Osteocyte (in vitro differentiated cells): Measurements from ENCODE around the gene NUCKS1. TPM values are rescaled to one million over a fixed set of nuclear protein-coding genes. Genes with fewer than 3 reads are reported as not detected.

ENCODE experiments used
- DNase-seq: peaks from one replicate; pipeline ENCODE4 v3.0.0; 2021; ENCODE audit warnings: mixed read lengths; ENCODE audit not compliant: unreplicated experiment; ENCODE audit errors: extremely low spot score
- H3K27ac Mint-ChIP-seq: one replicate; pipeline ENCODE4 v1.8.0; 2021; ENCODE audit warnings: mild to moderate bottlenecking, mixed read lengths; ENCODE audit not compliant: unreplicated experiment
- H3K27me3 Mint-ChIP-seq: one replicate; pipeline ENCODE4 v1.8.0; 2021; ENCODE audit warnings: mixed read lengths; ENCODE audit not compliant: unreplicated experiment
- H3K36me3 Mint-ChIP-seq: one replicate; pipeline ENCODE4 v1.8.0; 2021; ENCODE audit warnings: mixed read lengths; ENCODE audit not compliant: unreplicated experiment
- H3K4me1 Mint-ChIP-seq: one replicate; pipeline ENCODE4 v1.8.0; 2021; ENCODE audit warnings: mixed read lengths; ENCODE audit not compliant: unreplicated experiment
- H3K4me3 Mint-ChIP-seq: one replicate; pipeline ENCODE4 v1.8.0; 2021; ENCODE audit warnings: mild to moderate bottlenecking, moderate library complexity, mixed read lengths; ENCODE audit not compliant: unreplicated experiment
- H3K9me3 Mint-ChIP-seq: one replicate; pipeline ENCODE4 v1.8.0; 2021; ENCODE audit warnings: mixed read lengths; ENCODE audit not compliant: unreplicated experiment
- total RNA-seq: library from RNA; stranded (reverse); gene quantifications from 2 replicates; pipeline ENCODE4 v1.2.1, GENCODE V29; 2021
- TF ChIP-seq, protein P1 (sequence below): fragments of 200-600 bp; sonication (generic); IDR thresholded peaks from 2 replicates; pipeline ENCODE4 v1.5.0; 2021; ENCODE audit warnings: antibody characterized with exemption, mild to moderate bottlenecking, moderate library complexity

Gene NUCKS1
- total RNA-seq, 1 donor from 2014 or later: 215 TPM

- Mint-ChIP-seq H3K27me3 (no peaks in the 10 kb centered on the region), H3K36me3 (no peaks in the 10 kb centered on the region), H3K4me1 (peaks cover 8% of the 10 kb centered on the region), H3K27ac (no peak overlapping the region), H3K4me3 (no peak overlapping the region), H3K9me3 (no peaks in the 10 kb centered on the region)
- DNase-seq: no peak
- TF ChIP-seq, protein P1, sequence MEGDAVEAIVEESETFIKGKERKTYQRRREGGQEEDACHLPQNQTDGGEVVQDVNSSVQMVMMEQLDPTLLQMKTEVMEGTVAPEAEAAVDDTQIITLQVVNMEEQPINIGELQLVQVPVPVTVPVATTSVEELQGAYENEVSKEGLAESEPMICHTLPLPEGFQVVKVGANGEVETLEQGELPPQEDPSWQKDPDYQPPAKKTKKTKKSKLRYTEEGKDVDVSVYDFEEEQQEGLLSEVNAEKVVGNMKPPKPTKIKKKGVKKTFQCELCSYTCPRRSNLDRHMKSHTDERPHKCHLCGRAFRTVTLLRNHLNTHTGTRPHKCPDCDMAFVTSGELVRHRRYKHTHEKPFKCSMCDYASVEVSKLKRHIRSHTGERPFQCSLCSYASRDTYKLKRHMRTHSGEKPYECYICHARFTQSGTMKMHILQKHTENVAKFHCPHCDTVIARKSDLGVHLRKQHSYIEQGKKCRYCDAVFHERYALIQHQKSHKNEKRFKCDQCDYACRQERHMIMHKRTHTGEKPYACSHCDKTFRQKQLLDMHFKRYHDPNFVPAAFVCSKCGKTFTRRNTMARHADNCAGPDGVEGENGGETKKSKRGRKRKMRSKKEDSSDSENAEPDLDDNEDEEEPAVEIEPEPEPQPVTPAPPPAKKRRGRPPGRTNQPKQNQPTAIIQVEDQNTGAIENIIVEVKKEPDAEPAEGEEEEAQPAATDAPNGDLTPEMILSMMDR: no peak
Measured at GRCh38 chr1:205663286-205663936, 86.6 kb downstream of the NUCKS1 start.

Other genes starting within 250 kb of the NUCKS1 start
- 3.0 and 4.5 TPM in 2 replicates for gene CDK18, start 245.5 kb downstream of the NUCKS1 start, total RNA-seq
- gene ELK4, start 118.2 kb downstream of the NUCKS1 start, total RNA-seq: 46.4 and 50.4 TPM in 2 replicates
- gene SLC45A3, start 69.7 kb downstream of the NUCKS1 start, total RNA-seq: 1.1 and 1.6 TPM in 2 replicates
- gene RAB29, start 25.3 kb upstream of the NUCKS1 start, total RNA-seq: 32.0 and 34.2 TPM in 2 replicates
- 25.6 and 29.5 TPM in 2 replicates for gene SLC41A1, start 63.0 kb upstream of the NUCKS1 start, total RNA-seq
- not detected in 2 replicates for gene PM20D1, start 100.0 kb upstream of the NUCKS1 start, total RNA-seq
- not detected in 2 replicates for gene SLC26A9, start 193.3 kb upstream of the NUCKS1 start, total RNA-seq